ENCODE measurements around the gene SCNN1A. TPM values are rescaled to one million over a fixed set of nuclear protein-coding genes. Genes with fewer than 3 reads are reported as not detected.

SCNN1A gene
- total and polyA plus RNA-seq, 8 donors = 16.6 to 486 (median 166) TPM

- 62 to 78% (median 68%) methylated on average over 9 to 10 of the region's 10 CpGs for WGBS, 5 donors
- TF ChIP-seq POLR2A (IDR thresholded peaks at IDR 0.05) = no peak
- H3K27ac ChIP-seq = no peak overlapping the region
Observed at GRCh38 chr12:6297170-6297569, 78.2 kb downstream of the SCNN1A start.

More at GRCh38 chr12:6297170-6297569, 78.2 kb downstream of the SCNN1A start:
- H3K36me3 ChIP-seq = no peaks in the 10 kb centered on the region
- H3K4me3 ChIP-seq = no peak overlapping the region
- no peaks in the 10 kb centered on the region for H3K9me3 ChIP-seq
- DNase-seq = no peak
- H3K27me3 ChIP-seq = no peaks in the 10 kb centered on the region
- peaks cover 12 to 35% (median 17%) of the 10 kb centered on the region in 4 donors for H3K4me1 ChIP-seq
- intact Hi-C loops (cut with DNase I; ENCODE audit: low total_unique reads) = no loop called here

Small RNA genes lying within 50 kb of the gene (small RNA-seq; reads per million reads assigned to genes)
- 0 reads per million in 4 donors for gene RN7SL391P

Other genes starting within 250 kb of the SCNN1A start
- gene CD9, start 175.2 kb downstream of the SCNN1A start, total RNA-seq = 100 to 1,000 TPM in 3 of 5 donors, 10 to 100 TPM in 2; 68.1 to 297 (median 154) TPM
- gene CD9, start 175.2 kb downstream of the SCNN1A start, polyA plus RNA-seq = 100 to 1,000 TPM in 2 of 3 donors, 10 to 100 TPM in 1; 51.0 to 421 (median 124) TPM
- gene PLEKHG6, start 64.9 kb downstream of the SCNN1A start, total RNA-seq = 100 to 1,000 TPM in 1 of 5 donors, 10 to 100 TPM in 3, 1 to 10 TPM in 1; 6.4 to 101 (median 16.2) TPM
- 10 to 100 TPM in 2 of 3 donors, 1 to 10 TPM in 1; 5.9 to 32.3 (median 27.0) TPM for gene PLEKHG6, start 64.9 kb downstream of the SCNN1A start, polyA plus RNA-seq
- gene TNFRSF1A, start 33.5 kb downstream of the SCNN1A start, total RNA-seq = 100 to 1,000 TPM in 4 of 5 donors, 10 to 100 TPM in 1; 91.6 to 432 (median 152) TPM
- 10 to 100 TPM; 35.2 to 64.4 (median 38.5) TPM for gene TNFRSF1A, start 33.5 kb downstream of the SCNN1A start, polyA plus RNA-seq
- gene LTBR, start 8.6 kb upstream of the SCNN1A start, total RNA-seq = 100 to 1,000 TPM in 3 of 5 donors, 10 to 100 TPM in 2; 27.5 to 471 (median 126) TPM
- gene LTBR, start 8.6 kb upstream of the SCNN1A start, polyA plus RNA-seq = 10 to 100 TPM; 47.3 to 76.3 (median 48.3) TPM
- 1 to 10 TPM in 1 of 5 donors, under 1 TPM in 1, not detected in 3; 0.92 to 8.7 TPM for gene CD27, start 69.4 kb upstream of the SCNN1A start, total RNA-seq
- 1 to 10 TPM; 1.7 to 5.8 (median 3.2) TPM for gene CD27, start 69.4 kb upstream of the SCNN1A start, polyA plus RNA-seq
- 100 to 1,000 TPM in 1 of 5 donors, 10 to 100 TPM in 4; 15.2 to 115 (median 40.0) TPM for gene TAPBPL, start 76.5 kb upstream of the SCNN1A start, total RNA-seq
- gene TAPBPL, start 76.5 kb upstream of the SCNN1A start, polyA plus RNA-seq = 10 to 100 TPM; 13.0 to 15.3 (median 15.1) TPM
- 10 to 100 TPM in 2 of 5 donors, 1 to 10 TPM in 3; 1.2 to 16.5 (median 4.8) TPM for gene VAMP1, start 95.1 kb upstream of the SCNN1A start, total RNA-seq
- 1 to 10 TPM in 2 of 3 donors, not detected in 1; 2.6 to 8.9 TPM for gene VAMP1, start 95.1 kb upstream of the SCNN1A start, polyA plus RNA-seq
- 100 to 1,000 TPM in 1 of 5 donors, 10 to 100 TPM in 4; 26.8 to 146 (median 50.7) TPM for gene MRPL51, start 117.7 kb upstream of the SCNN1A start, total RNA-seq
- gene MRPL51, start 117.7 kb upstream of the SCNN1A start, polyA plus RNA-seq = 100 to 1,000 TPM; 108 to 143 (median 128) TPM
- gene NCAPD2, start 118.5 kb upstream of the SCNN1A start, total RNA-seq = 100 to 1,000 TPM in 1 of 5 donors, 10 to 100 TPM in 4; 15.4 to 105 (median 17.9) TPM
- 10 to 100 TPM in 1 of 3 donors, 1 to 10 TPM in 2; 8.3 to 18.3 (median 9.7) TPM for gene NCAPD2, start 118.5 kb upstream of the SCNN1A start, polyA plus RNA-seq
- gene GAPDH, start 159.0 kb upstream of the SCNN1A start, total RNA-seq = 1,000 to 10,000 TPM in 4 of 5 donors, 100 to 1,000 TPM in 1; 579 to 1,258 (median 1,242) TPM
- 1,000 to 10,000 TPM; 1,352 to 2,765 (median 1,815) TPM for gene GAPDH, start 159.0 kb upstream of the SCNN1A start, polyA plus RNA-seq
- gene IFFO1, start 180.5 kb upstream of the SCNN1A start, total RNA-seq = 10 to 100 TPM in 1 of 5 donors, 1 to 10 TPM in 4; 1.4 to 14.0 (median 3.2) TPM
- gene IFFO1, start 180.5 kb upstream of the SCNN1A start, polyA plus RNA-seq = 1 to 10 TPM; 2.7 to 9.1 (median 3.4) TPM
- 100 to 1,000 TPM in 1 of 5 donors, 10 to 100 TPM in 4; 16.3 to 231 (median 30.0) TPM for gene NOP2, start 192.7 kb upstream of the SCNN1A start, total RNA-seq
- 10 to 100 TPM; 19.5 to 27.4 (median 19.7) TPM for gene NOP2, start 192.7 kb upstream of the SCNN1A start, polyA plus RNA-seq
- gene CHD4, start 231.8 kb upstream of the SCNN1A start, total RNA-seq = 100 to 1,000 TPM; 169 to 315 (median 202) TPM
- gene CHD4, start 231.8 kb upstream of the SCNN1A start, polyA plus RNA-seq = 100 to 1,000 TPM; 105 to 139 (median 111) TPM